BLaER1 (cell line): ENCODE results near the gene R3HDM4.

ENCODE experiments used
- H3K27ac ChIP-seq: shearing (Covaris generic); formaldehyde crosslinking; 2 replicates; pipeline ENCODE4 v1.8.1; 2022
- H3K27me3 ChIP-seq: shearing (Covaris generic); formaldehyde crosslinking; 2 replicates; pipeline ENCODE4 v1.8.1; 2022
- H3K36me3 ChIP-seq: shearing (Covaris generic); formaldehyde crosslinking; 2 replicates; pipeline ENCODE4 v1.8.1; 2022
- H3K4me1 ChIP-seq: shearing (Covaris generic); formaldehyde crosslinking; 2 replicates; pipeline ENCODE4 v1.8.1; 2022
- H3K4me2 ChIP-seq: shearing (Covaris generic); formaldehyde crosslinking; 2 replicates; pipeline ENCODE4 v1.8.1; 2022
- H3K4me3 ChIP-seq: shearing (Covaris generic); formaldehyde crosslinking; 2 replicates; pipeline ENCODE4 v1.8.1; 2022
- H3K9ac ChIP-seq: shearing (Covaris generic); formaldehyde crosslinking; 2 replicates; pipeline ENCODE4 v1.8.1; 2022
- H3K9me3 ChIP-seq: shearing (Covaris generic); formaldehyde crosslinking; 2 replicates; pipeline ENCODE4 v1.8.1; 2022
- H4K20me1 ChIP-seq: shearing (Covaris generic); formaldehyde crosslinking; 2 replicates; pipeline ENCODE4 v1.8.1; 2022
- Cebpa-rat ChIP-seq: shearing (Covaris generic); IDR thresholded peaks from 2 replicates; pipeline ENCODE4 v1.8.1; 2022

Gene R3HDM4

DNA sequence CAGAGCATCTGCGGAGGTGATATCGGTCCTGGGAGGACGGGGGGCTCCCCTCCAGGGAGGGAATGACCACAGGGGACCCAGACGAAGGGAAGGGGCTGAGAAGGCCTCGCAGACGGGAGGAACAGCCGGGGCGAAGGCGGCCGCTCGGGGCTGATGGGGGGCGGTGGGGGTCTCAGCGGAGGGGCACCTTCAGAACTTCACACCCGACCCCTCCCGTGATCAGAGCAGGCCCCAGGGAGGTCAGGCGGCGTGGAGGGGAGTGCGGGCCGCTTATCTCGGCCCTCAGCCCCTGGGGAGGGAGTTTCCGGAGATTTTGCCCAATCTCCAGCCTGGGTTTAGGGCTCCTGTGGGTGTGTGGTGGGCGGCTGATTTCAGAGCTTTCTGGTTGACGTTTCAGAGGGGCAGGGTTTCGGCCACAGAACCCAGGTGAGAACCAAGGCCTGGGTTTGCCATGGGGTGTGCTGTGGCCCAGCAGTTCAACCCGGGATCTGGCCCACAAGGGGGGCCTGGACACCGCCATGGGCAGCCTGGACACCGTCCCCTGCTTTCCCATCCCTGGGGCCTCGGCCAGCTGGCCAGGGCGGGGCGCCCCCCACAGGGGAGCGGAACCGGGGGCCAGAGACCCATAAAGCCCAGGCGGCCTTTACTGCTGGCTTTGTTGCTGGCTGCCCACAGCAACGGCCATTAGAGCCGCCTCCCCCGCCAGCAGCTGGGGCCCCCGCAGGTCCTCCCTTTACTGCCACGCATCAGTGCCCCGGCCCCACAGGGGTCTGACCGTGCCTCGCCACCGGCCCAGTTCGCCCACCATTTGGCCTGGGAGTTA is 41.9 kb upstream of the R3HDM4 start:
- Histone ChIP-seq H3K27me3 (no peaks in the 10 kb centered on the region), H3K27ac (peak overlapping the region; percentile 89), H3K4me2 (peak overlapping the region; percentile 99), H3K36me3 (peaks cover 12% of the 10 kb centered on the region), H3K4me3 (peak overlapping the region; percentile 62), H3K9ac (peak overlapping the region; percentile 42), H3K9me3 (no peaks in the 10 kb centered on the region), H4K20me1 (peaks cover 58% of the 10 kb centered on the region), H3K4me1 (peaks cover 75% of the 10 kb centered on the region)
- TF ChIP-seq Cebpa-rat = no peak

DNA sequence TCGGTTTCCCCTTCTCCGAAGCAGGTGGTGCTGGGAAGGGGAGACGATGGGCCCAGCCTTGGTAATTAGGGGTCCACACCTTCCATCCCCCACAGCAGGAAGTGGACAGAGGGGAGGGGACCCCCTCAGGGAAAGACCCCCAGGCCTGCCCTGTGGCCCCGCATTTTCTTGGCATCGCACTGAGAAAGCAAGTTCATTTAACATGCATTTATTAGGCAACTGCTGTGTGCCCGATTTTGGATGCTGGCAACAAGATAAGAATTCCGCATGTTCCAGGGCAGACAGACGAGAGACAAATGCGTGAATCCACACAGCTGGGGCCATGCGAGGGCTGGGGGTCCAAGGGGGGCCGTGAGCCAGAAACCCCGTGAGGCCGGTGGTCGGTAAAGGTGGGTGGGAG is 41.3 kb upstream of the R3HDM4 start:
- Histone ChIP-seq H3K9ac (peak overlapping the region; percentile 42), H4K20me1 (peaks cover 52% of the 10 kb centered on the region), H3K9me3 (no peaks in the 10 kb centered on the region), H3K4me3 (peak overlapping the region; percentile 62; the same call in 1 of the 2 replicates), H3K27ac (peak overlapping the region; percentile 89), H3K4me2 (peak overlapping the region; percentile 99), H3K27me3 (no peaks in the 10 kb centered on the region), H3K36me3 (peaks cover 6% of the 10 kb centered on the region; the same call in 1 of the 2 replicates), H3K4me1 (peaks cover 81% of the 10 kb centered on the region)
- no peak for TF ChIP-seq Cebpa-rat

DNA sequence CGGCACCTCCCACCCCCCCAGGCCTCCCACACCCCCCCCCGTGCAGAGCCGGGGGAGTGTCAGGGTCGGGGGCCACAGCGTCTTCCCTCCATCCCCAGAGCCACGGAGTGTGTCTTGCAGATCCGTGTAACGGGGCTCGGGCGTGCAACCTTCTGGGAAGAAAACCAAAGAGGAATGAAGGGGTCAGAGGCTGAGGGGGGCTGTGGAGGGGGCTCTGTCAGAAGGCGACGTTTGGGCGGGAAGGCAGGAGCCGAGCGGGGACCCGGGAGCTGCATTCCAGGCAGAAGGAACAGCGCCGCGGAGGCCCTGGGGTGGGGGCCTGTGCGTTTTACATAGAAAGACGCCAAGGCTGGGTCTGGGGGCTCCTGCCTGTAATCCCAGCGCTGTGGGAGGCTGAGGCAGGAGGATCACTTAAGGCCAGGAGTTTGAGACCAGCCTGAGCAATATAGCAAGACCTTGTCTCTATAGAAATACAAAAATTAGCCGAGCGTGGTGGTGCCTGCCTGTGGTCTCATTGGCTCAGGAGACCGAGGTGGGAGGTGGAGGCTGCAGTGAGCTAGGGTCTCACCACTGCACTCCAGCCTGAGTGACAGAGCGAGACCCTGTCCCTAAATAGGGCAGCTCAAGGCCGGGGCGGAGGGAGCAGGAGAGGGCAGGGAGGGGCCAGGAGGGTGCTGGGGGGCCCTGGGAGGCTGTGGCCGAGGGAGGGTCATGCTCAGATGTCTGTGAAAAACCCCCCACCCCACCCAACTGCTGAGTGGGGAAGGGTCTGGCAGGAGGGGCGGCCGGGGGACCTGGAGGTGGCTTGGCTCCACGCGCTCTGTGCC is 40.6 kb upstream of the R3HDM4 start:
- no peaks in the 10 kb centered on the region for H3K9me3 ChIP-seq
- TF ChIP-seq Cebpa-rat = no peak
- H3K4me2 ChIP-seq = peak overlapping the region; percentile 99
- H3K36me3 ChIP-seq = no peaks in the 10 kb centered on the region
- H4K20me1 ChIP-seq = peaks cover 47% of the 10 kb centered on the region
- peak overlapping the region; percentile 62 for H3K4me3 ChIP-seq
- H3K9ac ChIP-seq = peak overlapping the region; percentile 42; the same call in 1 of the 2 replicates
- no peaks in the 10 kb centered on the region for H3K27me3 ChIP-seq
- H3K27ac ChIP-seq = peak overlapping the region; percentile 89
- peaks cover 87% of the 10 kb centered on the region for H3K4me1 ChIP-seq

DNA sequence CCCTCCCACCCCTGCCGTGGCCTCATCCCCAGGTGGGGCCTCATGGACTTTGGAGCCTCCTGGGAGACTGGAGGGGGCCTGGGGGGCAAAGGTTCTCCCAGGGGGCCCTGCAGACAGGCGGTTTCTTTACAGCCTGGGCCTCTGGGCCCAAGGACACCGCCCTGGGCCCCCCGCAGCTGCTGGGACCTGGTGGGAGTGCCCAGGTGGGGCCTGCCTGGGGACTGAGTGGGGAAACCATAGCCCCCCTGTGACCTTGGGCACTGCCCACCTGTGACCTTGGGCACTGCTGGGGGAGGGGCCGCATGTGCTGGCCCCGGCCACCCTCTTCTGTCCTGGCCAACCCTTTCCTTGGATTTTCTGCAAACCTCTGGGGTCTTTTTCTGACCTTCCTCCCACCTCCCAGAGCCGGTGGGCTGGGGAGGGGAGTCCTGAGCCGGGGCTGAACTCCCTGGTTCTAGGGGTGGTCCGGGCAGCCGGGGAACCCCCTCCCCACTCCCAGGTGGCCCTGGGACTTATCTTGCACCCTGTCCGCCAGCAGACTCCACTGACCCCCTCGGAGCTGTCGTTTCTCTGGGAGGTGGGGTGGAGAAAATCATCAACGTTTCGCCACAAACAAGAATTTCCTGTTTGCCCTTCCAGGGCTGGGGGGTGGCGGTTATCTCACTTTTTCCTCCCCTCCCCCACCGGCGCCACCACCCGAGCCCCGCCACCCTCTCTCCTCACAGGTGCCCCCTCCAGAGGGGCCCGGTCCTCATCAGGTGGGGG is 39.8 kb upstream of the R3HDM4 start:
- H3K9ac ChIP-seq = peak overlapping the region; percentile 76
- H3K9me3 ChIP-seq = no peaks in the 10 kb centered on the region
- H3K4me3 ChIP-seq = peak overlapping the region; percentile 62
- H3K4me2 ChIP-seq = peak overlapping the region; percentile 99
- peaks cover 95% of the 10 kb centered on the region for H3K4me1 ChIP-seq
- TF ChIP-seq Cebpa-rat = no peak
- peaks cover 53% of the 10 kb centered on the region for H4K20me1 ChIP-seq
- H3K27me3 ChIP-seq = no peaks in the 10 kb centered on the region
- peak overlapping the region; percentile 89 for H3K27ac ChIP-seq
- H3K36me3 ChIP-seq = no peaks in the 10 kb centered on the region

DNA sequence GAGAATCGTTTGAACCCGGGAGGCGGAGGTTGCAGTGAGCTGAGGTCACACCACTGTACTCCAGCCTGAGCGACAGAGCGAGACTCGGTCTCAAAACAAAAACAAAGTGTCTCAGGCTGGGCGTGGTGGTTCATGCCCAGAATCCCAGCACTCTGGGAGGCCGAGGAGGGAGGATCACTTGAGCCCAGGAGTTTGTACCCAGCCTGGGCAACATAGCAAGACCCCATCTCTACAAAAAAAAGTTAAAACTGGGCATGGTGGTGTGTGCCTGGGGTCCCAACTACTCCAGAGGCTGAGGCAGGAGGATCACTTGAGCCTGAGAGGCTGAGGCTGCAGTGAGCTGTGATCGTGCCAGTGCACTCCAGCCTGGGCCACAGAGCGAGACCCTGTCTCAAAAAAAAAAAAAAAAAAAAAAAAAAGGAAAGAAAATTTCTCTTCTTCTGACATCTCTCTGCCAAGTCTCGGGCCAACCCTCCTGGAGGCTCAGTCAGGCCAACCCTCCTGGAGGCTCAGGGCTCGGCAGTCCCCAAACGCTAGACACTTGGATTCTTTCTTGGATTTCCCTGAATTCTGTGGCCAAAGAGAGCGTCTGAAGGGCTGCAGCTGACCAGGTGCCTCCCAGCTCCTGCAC is 39.1 kb upstream of the R3HDM4 start:
- H4K20me1 ChIP-seq = peaks cover 54% of the 10 kb centered on the region
- no peaks in the 10 kb centered on the region for H3K9me3 ChIP-seq
- TF ChIP-seq Cebpa-rat = no peak
- H3K9ac ChIP-seq = peak overlapping the region; percentile 76
- no peaks in the 10 kb centered on the region for H3K36me3 ChIP-seq
- peak overlapping the region; percentile 99 for H3K4me2 ChIP-seq
- H3K4me1 ChIP-seq = peaks cover 96% of the 10 kb centered on the region
- peak overlapping the region; percentile 89 for H3K27ac ChIP-seq
- H3K27me3 ChIP-seq = no peaks in the 10 kb centered on the region
- peak overlapping the region; percentile 62; the same call in 1 of the 2 replicates for H3K4me3 ChIP-seq

DNA sequence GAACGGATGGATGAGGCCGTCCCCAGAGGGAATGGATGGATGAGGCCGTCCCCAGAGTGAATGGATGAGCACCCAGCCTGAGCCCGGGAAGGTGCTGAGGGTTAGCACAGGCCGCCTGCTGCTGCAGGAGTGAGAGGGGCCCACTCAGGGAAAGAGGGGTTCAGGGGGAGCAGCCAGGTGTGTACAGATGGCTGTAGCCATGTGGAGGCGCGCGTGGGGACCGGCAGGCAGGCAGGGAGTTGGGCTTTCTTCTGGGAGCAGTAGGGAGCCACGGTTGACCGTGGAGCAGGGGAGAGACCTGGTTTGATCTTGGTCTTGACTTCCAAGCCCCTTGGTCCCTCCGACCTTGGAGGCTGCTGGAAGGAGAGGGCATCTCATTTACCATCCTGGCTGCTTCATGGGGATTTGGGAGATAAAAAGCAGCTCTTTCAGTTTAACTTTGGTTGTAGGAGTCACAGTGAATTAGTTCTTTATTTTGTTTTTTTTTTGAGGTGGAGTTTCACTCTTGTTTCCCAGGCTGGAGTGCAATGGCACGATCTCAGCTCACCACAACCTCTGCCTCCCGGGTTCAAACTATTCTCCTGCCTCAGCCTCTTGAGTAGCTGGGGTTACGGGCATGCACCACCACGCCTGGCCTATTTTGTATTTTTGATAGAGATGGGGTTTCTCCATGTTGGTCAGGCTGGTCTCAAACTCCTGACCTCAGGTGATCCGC is 37.5 kb upstream of the R3HDM4 start:
- H3K9ac ChIP-seq = no peak overlapping the region
- H3K4me1 ChIP-seq = peaks cover 92% of the 10 kb centered on the region

DNA sequence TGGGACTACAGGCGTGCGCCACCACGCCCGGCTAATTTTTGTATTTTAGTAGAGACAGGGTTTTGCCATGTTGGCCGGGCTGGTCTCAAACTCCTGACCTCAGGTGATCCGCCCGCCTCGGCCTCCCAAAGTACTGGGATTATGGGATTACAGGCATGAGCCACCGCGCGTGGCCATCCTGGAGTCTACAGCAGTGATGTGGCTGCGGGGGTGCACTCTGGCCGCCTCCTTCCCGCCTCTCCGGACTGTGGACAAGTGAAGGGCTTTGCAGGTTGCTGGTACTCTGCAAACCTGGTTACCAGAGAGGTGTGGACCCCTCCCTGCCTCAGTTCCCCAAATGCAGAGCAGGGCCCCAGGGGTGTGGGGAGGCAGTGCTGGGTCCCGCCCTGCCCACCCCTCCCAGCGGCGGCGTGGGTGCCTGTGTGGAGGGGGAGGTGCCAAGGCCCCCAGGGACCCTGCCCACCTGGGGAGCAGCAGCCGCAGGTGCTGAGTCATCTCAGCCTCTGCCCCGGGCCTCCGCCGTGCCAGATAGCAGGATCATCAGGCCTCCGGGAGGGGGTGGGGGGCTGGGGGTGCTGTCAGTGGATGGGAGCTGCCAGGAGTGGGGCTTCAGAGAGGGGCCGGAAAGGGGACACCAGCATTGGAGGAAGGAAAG is 36.0 kb upstream of the R3HDM4 start:
- Histone ChIP-seq H4K20me1 (peaks cover 62% of the 10 kb centered on the region), H3K4me2 (peak overlapping the region; percentile 84), H3K4me1 (peaks cover 85% of the 10 kb centered on the region), H3K9ac (no peak overlapping the region), H3K4me3 (no peak overlapping the region), H3K36me3 (peaks cover 14% of the 10 kb centered on the region), H3K9me3 (no peaks in the 10 kb centered on the region), H3K27ac (no peak overlapping the region), H3K27me3 (no peaks in the 10 kb centered on the region)
- TF ChIP-seq Cebpa-rat = no peak

More for the DNA sequence above, 37.5 kb upstream of the R3HDM4 start:
- H3K36me3 ChIP-seq = peaks cover under 1% of the 10 kb centered on the region; the same call in 1 of the 2 replicates
- no peaks in the 10 kb centered on the region for H3K27me3 ChIP-seq
- H3K4me2 ChIP-seq = peak overlapping the region; percentile 29
- no peaks in the 10 kb centered on the region for H3K9me3 ChIP-seq
- TF ChIP-seq Cebpa-rat = no peak
- H3K27ac ChIP-seq = no peak overlapping the region
- no peak overlapping the region for H3K4me3 ChIP-seq
- peaks cover 57% of the 10 kb centered on the region for H4K20me1 ChIP-seq
